CD4-positive, alpha-beta T cell treated with Interleukin-2 at 100 ng/mL for 4 hours (primary cell): ENCODE data around the gene SLC6A19.

ENCODE experiments used
- DNase-seq: peaks from one replicate; pipeline ENCODE4 v3.0.0-alpha.2; 2020; ENCODE audit warnings: low spot score

Gene SLC6A19

DNA sequence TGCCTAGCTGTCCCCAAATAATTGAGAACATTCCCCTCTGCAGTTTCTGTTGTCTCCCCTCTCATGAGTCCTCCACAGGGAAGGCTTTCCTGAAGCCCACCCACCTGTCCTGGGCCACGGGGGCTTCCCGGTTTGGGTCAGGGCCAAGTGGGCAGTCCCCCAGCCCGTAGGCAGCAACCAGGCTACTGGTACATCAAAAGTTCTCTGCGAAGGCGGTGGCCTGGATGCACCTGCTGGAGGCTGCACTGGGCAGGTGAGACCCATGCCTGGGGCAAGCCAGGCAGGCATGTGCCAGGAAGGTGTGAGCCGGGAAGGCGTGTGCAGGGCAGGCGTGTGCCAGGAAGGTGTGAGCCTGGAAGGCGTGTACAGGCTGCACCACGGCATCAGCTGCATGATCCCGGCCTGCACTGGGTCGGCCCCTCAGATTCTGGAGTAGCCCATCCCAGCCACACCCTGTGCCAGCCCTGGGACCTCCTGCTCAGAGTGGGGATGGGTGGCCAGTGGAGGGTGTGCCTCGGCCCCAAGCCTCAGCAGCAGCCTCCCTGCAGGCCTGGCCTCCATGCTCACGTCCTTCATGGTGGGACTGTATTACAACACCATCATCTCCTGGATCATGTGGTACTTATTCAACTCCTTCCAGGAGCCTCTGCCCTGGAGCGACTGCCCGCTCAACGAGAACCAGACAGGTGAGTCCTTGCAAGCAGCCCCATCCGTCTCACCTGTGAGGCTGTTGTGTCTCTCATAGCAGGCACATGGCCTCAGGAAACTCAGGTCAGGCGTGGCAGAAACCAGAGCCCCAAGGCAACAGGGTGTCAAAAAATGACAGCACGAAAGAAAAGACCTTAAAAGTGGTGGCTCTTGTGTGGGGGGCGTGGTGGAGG, 8.7 kb downstream of the SLC6A19 start:
- no peak for DNase-seq

DNA sequence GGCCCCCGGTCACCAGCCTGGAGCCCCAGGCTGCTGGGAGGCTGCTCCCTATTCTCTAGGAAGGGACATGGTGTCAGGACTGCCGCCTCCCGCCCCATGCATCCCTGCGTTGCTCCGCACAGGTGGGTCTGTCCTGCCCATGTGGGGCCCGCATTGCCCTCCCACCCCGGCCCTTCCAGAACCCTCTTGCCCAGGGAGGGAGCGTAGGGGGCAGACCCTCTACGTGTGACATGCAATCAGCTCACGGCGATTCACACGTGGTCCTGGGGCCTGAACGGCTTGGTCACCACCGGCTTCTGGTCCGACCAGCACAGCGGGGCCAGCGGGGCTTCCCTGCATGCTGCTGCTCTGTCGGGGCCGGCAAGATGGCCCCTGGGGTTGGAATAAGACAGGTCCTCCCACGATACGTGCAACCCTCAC, 9.4 kb downstream of the SLC6A19 start:
- DNase-seq: no peak

GRCh38 chr5:1211701-1212100, 10.3 kb downstream of the SLC6A19 start:
- no peak for DNase-seq

DNA sequence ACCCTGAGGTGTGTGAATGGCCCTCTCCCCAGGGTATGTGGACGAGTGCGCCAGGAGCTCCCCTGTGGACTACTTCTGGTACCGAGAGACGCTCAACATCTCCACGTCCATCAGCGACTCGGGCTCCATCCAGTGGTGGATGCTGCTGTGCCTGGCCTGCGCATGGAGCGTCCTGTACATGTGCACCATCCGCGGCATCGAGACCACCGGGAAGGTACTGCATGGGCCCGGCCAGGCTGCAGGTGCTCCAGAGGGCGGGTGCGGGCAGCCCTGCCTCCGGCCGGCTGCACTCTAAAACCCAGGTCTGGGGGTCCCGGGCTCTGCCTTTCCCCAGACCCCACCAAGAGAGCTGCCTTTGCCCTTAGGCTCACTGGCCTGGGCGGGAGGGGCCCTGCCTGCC, 10.9 kb downstream of the SLC6A19 start:
- no peak for DNase-seq

DNA sequence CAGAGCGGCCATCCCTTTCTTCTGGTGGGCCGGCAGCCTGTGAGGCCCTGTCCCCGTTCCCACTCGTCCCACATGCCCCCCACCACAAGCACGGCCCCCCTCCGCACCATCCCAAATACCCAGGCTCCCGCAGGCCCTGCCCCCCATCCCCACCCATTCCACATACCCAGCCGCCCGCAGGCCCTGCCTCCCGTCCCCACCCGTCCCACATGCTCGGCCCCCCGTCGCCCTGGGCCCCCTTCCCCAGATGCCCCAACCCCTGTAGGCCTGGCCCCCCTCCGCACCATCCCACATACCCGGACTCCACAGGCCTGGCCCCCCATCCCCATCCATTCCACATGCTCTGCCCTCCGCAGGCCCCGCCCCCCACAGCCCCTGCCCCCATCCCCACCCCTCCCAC, 11.5 kb downstream of the SLC6A19 start:
- DNase-seq: no peak

- DNase-seq: no peak
These were observed 12.2 kb downstream of the SLC6A19 start for GRCh38 chr5:1213508-1214162.

DNA sequence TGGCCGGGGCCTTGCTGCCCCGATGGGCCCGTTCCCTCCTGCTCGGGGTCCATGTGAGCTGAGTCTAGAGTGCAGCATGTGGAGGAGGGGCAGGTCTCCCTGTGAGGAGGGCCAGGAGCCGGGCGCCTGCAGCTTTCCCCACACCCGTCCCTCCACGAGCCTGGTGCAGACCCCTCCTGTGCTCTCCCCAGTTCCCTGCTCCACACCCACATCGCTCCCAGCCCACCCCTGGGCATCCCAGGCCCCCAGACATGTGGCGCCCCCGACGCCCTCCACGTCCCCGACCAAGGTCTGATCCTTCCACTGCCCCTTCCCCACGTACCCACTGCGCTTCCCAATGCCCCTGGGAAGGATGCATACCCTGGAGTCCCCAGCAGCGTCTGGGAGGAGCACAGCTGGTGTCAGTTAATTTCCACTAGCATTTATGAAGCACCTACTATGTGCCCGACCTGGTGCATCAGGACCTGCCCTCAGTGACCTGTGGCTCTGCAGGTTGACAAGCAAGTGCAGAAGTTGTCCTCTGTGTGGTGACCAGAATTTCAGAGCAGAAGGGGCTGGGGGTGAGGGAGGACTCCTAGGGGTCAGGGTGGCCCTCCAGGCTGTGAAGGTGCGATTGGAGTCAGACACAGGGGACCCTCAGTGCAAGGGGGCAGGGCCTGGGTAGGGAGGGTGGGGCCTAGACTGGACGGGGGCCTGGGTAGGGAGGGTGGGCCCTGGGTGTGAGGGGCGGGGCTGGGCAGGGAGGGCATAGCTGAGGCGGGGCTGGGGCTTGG, 13.0 kb downstream of the SLC6A19 start:
- DNase-seq: no peak

- no peak for DNase-seq
These were observed 13.5 kb downstream of the SLC6A19 start for GRCh38 chr5:1214936-1215220.

DNA sequence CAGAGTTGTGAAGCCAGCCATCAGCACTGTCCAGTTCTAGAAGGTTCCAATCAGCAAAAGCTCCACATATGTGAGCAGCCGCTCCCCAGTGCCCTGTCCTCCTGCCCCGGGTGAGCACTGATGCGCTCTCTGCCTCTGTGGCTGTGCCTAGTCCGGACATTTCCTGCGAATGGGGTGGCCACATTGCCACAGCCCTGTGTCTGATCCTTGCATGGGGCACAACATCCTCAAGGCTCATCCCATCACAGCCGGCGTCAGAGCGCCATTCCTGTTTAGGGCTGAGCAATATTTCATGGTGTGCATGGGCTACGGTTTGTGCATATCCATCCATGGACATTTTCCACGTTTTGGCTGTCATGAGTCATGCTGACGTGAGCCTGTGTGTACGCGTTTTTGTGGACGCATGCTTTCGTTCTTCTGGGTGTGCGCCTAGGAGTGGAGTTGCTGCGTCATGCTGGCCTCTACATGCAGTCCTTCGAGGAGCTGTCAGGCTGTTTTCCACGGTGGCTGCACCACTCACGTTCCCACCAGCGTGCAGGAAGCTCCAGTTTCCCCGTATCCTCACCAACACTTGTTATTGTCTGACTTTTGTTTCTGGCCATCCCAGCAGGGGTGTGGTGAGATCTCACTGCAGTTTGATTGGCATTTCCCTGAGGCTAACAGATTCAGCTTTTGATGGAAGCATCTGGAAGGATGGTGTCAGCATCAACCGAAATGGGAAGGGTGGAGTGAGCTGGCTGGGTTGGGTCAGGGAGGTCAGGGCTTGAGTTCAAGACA, 14.1 kb downstream of the SLC6A19 start:
- DNase-seq: no peak

- DNase-seq: no peak
These were observed 15.0 kb downstream of the SLC6A19 start for GRCh38 chr5:1216211-1216917.

DNA sequence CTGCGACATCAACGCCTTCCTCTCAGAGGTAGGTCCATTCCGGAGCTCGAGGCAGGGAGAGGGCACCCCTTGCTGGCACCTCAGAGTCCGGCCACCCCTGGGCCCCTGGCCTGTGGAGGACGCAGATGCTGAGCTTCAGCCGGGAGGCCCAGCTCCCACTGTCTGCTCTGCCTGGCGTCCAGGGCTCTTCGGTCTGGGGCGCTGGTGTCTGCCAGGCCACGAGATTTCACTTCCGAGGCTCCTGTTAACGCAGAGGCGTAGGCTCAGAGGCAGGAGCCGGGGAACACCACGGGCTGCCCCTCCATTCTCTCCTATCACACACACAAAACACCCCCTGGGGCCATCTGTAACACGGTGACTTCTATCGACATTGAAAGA, 15.5 kb downstream of the SLC6A19 start:
- no peak for DNase-seq

DNA sequence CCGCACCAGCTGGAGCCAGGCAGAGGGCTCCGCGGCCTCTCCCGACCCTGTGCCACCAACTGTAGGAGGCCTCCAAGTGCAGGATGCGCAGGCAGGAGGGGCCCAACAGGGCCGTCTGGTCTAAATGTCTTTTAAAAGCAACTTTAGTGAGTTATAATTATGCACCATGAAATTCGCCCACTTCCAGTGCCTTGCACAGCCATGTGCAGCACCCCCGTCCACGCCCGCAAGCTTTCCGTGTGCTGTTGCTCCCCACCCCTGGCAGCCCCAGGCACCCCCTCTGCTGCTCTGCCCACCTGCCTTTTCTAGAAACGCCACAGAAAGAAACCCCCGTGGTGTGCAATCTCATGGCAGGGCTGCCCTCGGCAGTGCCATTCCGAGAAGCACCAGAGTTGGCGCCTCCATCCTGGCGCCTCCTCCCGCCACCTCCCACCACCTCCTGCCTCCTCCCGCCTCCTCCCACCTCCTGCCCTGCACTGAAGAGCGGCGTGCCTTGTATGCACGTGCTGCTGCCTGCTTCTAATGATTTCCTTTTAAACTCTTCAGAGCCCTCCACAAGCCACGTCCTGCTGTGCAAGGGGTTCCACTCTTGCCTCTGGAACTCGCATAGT, 16.3 kb downstream of the SLC6A19 start:
- DNase-seq: no peak

GRCh38 chr5:1218351-1219080, 17.1 kb downstream of the SLC6A19 start:
- DNase-seq: no peak

DNA sequence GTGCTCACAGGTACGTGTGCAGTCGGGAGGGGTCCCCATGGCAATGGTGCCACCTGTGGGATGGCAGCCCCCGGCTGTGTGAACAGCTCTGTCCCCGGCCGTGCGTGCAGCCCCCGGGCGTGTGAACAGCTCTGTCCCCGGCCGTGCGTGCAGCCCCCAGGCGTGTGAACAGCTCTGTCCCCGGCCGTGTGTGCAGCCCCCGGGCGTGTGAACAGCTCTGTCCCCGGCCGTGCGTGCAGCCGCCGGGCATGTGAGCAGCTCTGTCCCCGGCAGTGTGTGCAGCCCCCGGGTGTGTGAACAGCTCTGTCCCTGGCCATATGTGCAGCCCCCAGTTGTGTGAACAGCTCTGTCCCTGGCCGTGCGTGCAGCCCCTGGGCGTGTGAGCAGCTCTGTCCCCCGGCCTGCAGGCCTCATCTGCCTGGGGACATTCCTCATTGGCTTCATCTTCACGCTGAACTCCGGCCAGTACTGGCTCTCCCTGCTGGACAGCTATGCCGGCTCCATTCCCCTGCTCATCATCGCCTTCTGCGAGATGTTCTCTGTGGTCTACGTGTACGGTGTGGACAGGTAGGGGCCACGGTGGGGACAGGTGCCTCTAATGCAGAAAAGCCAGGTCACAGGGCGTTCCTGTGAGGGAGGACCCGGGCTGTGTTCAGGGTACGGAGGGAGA, 17.8 kb downstream of the SLC6A19 start:
- DNase-seq: no peak

DNA sequence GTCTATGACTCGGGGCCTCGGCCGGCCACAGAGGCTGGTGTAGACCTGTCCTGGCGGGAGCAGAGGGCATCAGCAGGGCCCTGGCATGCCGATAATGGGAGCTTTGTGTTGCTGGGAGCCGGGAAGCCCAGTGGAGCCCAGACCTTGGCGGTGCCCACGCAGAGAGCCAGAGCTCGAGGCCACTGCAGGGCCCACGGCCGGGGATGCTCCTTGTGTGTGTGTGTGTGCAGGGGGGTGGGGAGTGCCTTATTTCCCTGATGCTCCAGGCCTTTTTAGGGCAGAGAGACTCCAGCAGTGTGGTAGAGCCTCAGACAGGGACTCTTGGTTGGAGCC, 18.3 kb downstream of the SLC6A19 start:
- DNase-seq: no peak

GRCh38 chr5:1220351-1220750, 19.0 kb downstream of the SLC6A19 start:
- DNase-seq: no peak

DNA sequence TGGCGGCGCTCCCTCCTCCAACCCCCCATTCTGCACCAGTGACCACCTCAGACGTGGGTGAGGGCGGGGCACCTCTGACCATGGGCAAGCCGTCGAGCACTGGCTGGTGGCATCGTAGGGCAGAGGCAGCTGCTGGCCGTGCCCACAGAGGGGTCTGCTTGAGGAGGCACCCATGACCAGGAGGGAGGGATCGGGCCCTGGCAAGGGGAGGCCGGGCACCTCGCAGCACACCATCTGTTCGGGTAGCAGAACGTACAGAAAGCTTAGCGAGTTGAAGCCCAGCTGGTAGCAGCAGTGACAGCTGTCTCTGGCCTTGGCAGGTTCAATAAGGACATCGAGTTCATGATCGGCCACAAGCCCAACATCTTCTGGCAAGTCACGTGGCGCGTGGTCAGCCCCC, 19.4 kb downstream of the SLC6A19 start:
- DNase-seq: no peak

- DNase-seq: no peak
These were observed 20.3 kb downstream of the SLC6A19 start for GRCh38 chr5:1221721-1222120.

DNA sequence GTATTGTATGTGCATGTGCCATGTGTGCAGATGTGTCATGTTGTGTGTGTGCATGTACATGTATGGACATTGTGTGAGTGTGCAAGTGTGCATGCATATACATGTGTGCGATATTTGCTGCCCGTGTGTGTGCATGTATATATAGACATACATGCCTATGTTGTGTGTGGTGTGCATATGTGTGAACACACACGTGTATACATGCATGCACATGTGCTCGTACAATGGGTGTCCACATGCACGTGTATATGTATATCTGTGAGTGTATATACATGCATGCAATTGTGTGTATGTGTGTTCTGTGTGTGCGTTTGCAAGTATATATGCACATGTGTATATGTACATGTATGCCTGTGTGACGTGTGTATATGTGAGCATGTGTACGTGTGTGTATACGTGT, 20.8 kb downstream of the SLC6A19 start:
- no peak for DNase-seq

DNA sequence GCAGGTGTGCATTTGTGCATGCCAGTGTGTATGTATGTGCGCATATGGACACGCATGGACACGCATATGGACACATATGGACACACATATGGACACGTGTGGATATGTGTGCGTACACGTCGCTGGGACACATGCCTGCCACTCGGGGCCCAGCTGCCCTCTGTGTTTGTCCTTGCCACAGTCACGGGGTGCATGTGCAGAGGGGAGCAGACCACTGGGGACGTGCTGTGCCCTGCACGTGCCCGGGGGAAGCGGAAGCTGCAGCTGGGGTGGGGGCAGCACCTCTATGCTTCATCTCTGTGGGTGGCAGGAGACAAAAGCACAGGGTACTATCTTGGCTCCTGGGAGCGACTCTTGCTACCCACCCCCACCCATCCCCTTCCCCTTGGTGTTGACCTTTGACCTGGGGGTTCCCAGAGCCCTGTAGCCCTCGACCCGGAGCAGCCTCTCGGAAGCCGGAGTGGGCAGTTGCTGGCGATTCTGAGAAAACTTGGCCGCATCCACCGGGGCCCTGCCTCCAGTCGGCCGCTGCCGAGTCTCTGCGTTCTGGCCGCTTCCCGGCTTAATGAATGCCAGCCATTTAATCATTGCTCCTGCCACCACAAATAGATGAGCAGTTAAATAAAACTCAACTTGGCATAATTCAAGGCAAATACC, 21.4 kb downstream of the SLC6A19 start:
- DNase-seq: no peak
